Choroid plexus epithelial cell (primary cell): Measurements from ENCODE around the gene IDH1.

Experiments used
- DNase-seq: peaks from one replicate; pipeline ENCODE4 v3.0.0-alpha.2; 2010; ENCODE audit warnings: low read depth
- H3K4me3 ChIP-seq: 2 replicates; pipeline ENCODE4 v1.5.1; 2011; ENCODE audit warnings: low read depth, mild to moderate bottlenecking, control low read depth, low read length, moderate library complexity
- CTCF ChIP-seq: conservative IDR thresholded peaks from 2 replicates; pipeline ENCODE4 v1.5.1; 2011; ENCODE audit warnings: low read depth, mild to moderate bottlenecking, control low read depth, inconsistent platforms, low read length, moderate library complexity

Gene IDH1

GRCh38 chr2:208189810-208190503, 64.9 kb downstream of the IDH1 start, which contains the start of gene C2orf80:
C2orf80 (minus strand) TSS chr2:208190030; CDS start chr2:208186986, 3,044 bp downstream.
- TF ChIP-seq CTCF: no peak
- H3K4me3 ChIP-seq: no peak within 1 kb of the TSS

GRCh38 chr2:208189069-208189809, 65.6 kb downstream of the IDH1 start:
- no peak for TF ChIP-seq CTCF
- no peak for DNase-seq

More at GRCh38 chr2:208189810-208190503, 64.9 kb downstream of the IDH1 start, which contains the start of gene C2orf80:
- no peak for DNase-seq

GRCh38 chr2:208186893-208187292, 68.0 kb downstream of the IDH1 start:
- no peak for TF ChIP-seq CTCF
- no peak for DNase-seq
- no peak overlapping the region for H3K4me3 ChIP-seq

More at GRCh38 chr2:208189069-208189809, 65.6 kb downstream of the IDH1 start:
- no peak overlapping the region for H3K4me3 ChIP-seq

- no peak overlapping the region for H3K4me3 ChIP-seq
- TF ChIP-seq CTCF: no peak
- DNase-seq: no peak
These were observed 68.4 kb downstream of the IDH1 start for GRCh38 chr2:208186465-208186864.
